Measurements from ENCODE around the gene UHMK1. TPM values are rescaled to one million over a fixed set of nuclear protein-coding genes. Genes with fewer than 3 reads are reported as not detected.
A peak's percentile ranks its signal among the peaks of the same experiment; 100 is the strongest.

UHMK1 gene
- total and polyA plus RNA-seq, 4 experiments from 2014 or later, result 35.7 to 72.5 (median 61.8) TPM

DNA sequence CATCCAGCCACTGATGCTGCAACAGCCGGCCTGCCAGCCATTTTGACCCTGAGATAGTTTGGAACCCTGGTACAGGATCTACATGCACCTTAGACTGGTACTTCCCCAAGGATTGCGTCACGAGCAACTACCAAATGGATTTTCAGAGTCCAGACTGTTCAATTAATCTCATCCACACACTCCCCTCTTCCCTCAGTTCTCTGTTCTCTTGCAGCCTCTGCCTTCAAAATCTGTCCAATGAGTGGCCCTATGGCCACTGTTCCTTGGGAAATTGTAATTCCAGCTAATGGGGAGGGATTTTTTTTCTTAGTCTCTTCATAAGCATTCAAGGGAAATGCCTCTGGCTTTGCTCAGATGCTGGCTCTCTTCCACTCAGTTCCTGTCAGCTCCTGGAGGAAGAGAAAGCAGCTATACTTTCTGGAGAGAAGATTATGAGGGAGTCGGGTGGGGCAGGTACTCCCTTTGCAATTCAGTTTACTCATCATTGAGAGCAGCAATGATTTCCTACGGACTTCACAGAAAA, 44.1 kb downstream of the UHMK1 start:
- H3K9me3 Mint-ChIP-seq, result peaks cover 2 to 18% (median 10%) of the 10 kb centered on the region in 8 donors
- Histone ChIP-seq H3K36me3 (ENCODE audit: insufficient read depth, low read length) (no peaks in the 10 kb centered on the region), H3K4me3 (ENCODE audit: low read length in 2 of 2) (no peak overlapping the region), H3K9me3 (ENCODE audit: control insufficient read depth in 1 of 2, low read length in 2 of 2) (no peaks in the 10 kb centered on the region), H3K27me3 (ENCODE audit: insufficient read depth, low read length) (no peaks in the 10 kb centered on the region), H3K27ac (ENCODE audit: low read depth, low read length) (no peak overlapping the region), H3K4me1 (ENCODE audit: insufficient read depth, low read length) (no peaks in the 10 kb centered on the region)
- peaks cover 1 to 13% of the 10 kb centered on the region in 2 donors for H3K36me3 Mint-ChIP-seq
- intact Hi-C loops (cut with micrococcal nuclease), result no loop called here
- ChIA-PET POLR2A (ENCODE audit: partially characterized antibody) (no interaction called here), CTCF (ENCODE audit: partially characterized antibody) (no interaction called here)
- no peaks in the 10 kb centered on the region for H3K4me1 Mint-ChIP-seq
- no peak for DNase-seq
- no peak overlapping the region for H3K27ac Mint-ChIP-seq
- H3K27me3 Mint-ChIP-seq, result peaks cover 0 to 1% of the 10 kb centered on the region in 2 donors
- no peak overlapping the region for H3K4me3 Mint-ChIP-seq

DNA sequence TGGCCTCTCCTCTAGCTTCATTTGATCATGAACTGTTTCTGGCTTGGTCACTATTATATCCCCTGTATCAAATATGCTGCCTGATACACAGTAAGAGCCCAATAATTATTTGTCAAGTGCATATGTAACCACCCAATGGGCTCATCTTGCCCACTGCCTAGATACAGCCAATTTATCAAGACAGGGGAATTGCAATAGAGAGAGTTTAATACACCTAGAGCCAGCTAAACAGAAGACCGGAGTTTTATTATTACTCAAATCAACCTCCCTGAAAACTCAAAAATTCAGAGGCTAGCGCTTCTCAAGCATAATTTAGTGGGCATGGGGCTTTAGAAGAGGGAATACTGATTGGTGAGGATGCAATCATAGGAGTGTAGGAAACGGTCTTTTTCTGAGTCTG, 45.6 kb downstream of the UHMK1 start:
- Mint-ChIP-seq H3K4me1 (no peaks in the 10 kb centered on the region), H3K27ac (no peak overlapping the region), H3K36me3 (peaks cover 1 to 13% of the 10 kb centered on the region in 2 donors), H3K9me3 (peaks cover 2 to 18% (median 10%) of the 10 kb centered on the region in 8 donors), H3K4me3 (no peak overlapping the region), H3K27me3 (peaks cover 0 to 1% of the 10 kb centered on the region in 2 donors)
- Histone ChIP-seq H3K4me3 (ENCODE audit: low read length in 2 of 2) (no peak overlapping the region), H3K36me3 (ENCODE audit: insufficient read depth, low read length) (no peaks in the 10 kb centered on the region), H3K9me3 (ENCODE audit: control insufficient read depth in 1 of 2, low read length in 2 of 2) (no peaks in the 10 kb centered on the region), H3K27ac (ENCODE audit: low read depth, low read length) (no peak overlapping the region), H3K4me1 (ENCODE audit: insufficient read depth, low read length) (no peaks in the 10 kb centered on the region), H3K27me3 (ENCODE audit: insufficient read depth, low read length) (no peaks in the 10 kb centered on the region)
- intact Hi-C loops (cut with micrococcal nuclease), result no loop called here
- POLR2A ChIA-PET (ENCODE audit: partially characterized antibody), result no interaction called here
- no peak for DNase-seq
- CTCF ChIA-PET (ENCODE audit: partially characterized antibody), result no interaction called here

DNA sequence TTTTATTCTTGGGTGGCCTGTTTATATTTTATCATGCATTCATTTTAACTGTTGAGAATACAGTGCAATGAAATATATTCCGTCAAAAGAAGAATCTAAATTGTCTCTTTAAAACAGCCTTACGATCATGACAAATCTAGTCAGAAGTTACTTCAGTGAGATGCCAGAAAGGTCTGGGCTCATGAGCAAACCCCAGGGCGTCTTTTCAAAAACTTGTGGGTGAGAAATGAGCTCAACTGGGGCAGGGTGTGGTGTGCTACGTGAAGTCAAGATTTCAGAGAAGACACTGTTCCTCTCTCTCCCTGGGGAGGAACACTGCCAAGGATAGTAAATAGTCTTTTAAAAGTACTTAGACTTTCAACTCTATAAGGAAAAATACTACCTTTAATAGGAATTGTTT, 50.6 kb downstream of the UHMK1 start:
- peaks cover 0 to 1% of the 10 kb centered on the region in 2 donors for H3K27me3 Mint-ChIP-seq
- POLR2A ChIA-PET (ENCODE audit: partially characterized antibody), result no interaction called here
- H3K4me1 Mint-ChIP-seq, result no peaks in the 10 kb centered on the region
- CTCF ChIA-PET (ENCODE audit: partially characterized antibody), result no interaction called here
- Histone ChIP-seq H3K9me3 (ENCODE audit: control insufficient read depth in 1 of 2, low read length in 2 of 2) (no peaks in the 10 kb centered on the region), H3K4me3 (ENCODE audit: low read length in 2 of 2) (no peak overlapping the region), H3K27me3 (ENCODE audit: insufficient read depth, low read length) (no peaks in the 10 kb centered on the region), H3K36me3 (ENCODE audit: insufficient read depth, low read length) (no peaks in the 10 kb centered on the region), H3K4me1 (ENCODE audit: insufficient read depth, low read length) (no peaks in the 10 kb centered on the region), H3K27ac (ENCODE audit: low read depth, low read length) (no peak overlapping the region)
- H3K27ac Mint-ChIP-seq, result peak overlapping the region in 1 of 7 donors; percentile 6
- peaks cover 0 to 10% (median 5%) of the 10 kb centered on the region in 8 donors for H3K9me3 Mint-ChIP-seq
- H3K4me3 Mint-ChIP-seq, result no peak overlapping the region
- intact Hi-C loops (cut with micrococcal nuclease), result no loop called here
- H3K36me3 Mint-ChIP-seq, result peaks cover 0 to 4% of the 10 kb centered on the region in 2 donors
- DNase-seq, result no peak

DNA sequence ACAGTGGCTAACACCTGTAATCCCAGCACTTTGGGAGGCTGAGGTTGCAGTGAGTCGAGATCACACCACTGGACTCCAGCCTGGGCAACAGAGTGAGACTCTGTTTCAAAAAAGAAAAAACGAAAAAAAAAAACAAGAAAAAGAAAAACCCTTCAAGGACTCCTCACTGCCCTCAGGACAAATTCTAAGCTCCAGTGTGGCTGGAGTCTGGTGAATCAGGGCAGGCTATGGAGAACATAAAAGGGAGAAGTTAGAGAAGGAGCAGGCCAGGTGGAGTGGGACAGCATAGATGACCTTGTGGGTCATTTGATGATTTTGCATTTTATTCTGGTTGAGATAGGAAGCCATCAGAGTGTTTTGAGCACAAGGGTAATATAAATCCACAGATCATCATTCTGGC, 51.4 kb downstream of the UHMK1 start:
- H3K4me3 ChIP-seq (ENCODE audit: low read length in 2 of 2), result no peak overlapping the region
- H3K4me1 Mint-ChIP-seq, result no peaks in the 10 kb centered on the region
- H3K4me1 ChIP-seq (ENCODE audit: insufficient read depth, low read length), result no peaks in the 10 kb centered on the region
- H3K36me3 ChIP-seq (ENCODE audit: insufficient read depth, low read length), result no peaks in the 10 kb centered on the region
- H3K9me3 Mint-ChIP-seq, result peaks cover 0 to 4% (median under 1%) of the 10 kb centered on the region in 8 donors
- intact Hi-C loops (cut with micrococcal nuclease), result no loop called here
- peak overlapping the region in 1 of 7 donors; percentile 60 for H3K27ac Mint-ChIP-seq
- H3K4me3 Mint-ChIP-seq, result no peak overlapping the region
- CTCF ChIA-PET (ENCODE audit: partially characterized antibody), result no interaction called here
- no peak overlapping the region for H3K27ac ChIP-seq (ENCODE audit: low read depth, low read length)
- H3K36me3 Mint-ChIP-seq, result no peaks in the 10 kb centered on the region
- no peaks in the 10 kb centered on the region for H3K27me3 ChIP-seq (ENCODE audit: insufficient read depth, low read length)
- POLR2A ChIA-PET (ENCODE audit: partially characterized antibody), result no interaction called here
- no peak for DNase-seq
- no peaks in the 10 kb centered on the region for H3K9me3 ChIP-seq (ENCODE audit: control insufficient read depth in 1 of 2, low read length in 2 of 2)
- H3K27me3 Mint-ChIP-seq, result peaks cover 0 to 1% of the 10 kb centered on the region in 2 donors

DNA sequence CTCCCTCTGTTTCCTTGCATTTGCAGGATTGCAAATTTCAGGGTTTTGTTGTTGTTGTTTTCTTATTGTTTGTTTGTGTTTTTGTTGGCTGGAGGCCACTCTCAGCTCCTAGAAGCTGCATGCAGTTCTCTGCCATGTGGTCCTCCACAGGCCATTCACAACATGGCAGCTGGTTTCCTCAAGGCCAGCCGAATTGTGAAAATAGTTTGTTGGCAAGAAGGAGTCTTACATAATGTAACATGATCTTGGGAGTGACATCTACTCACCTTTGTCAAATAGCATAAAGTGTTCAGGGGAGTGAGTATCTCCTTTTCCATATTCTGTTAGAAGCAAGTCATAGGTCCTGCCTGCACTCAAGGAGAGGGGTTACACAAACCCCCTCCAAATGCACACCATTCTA, 53.3 kb downstream of the UHMK1 start:
- H3K36me3 Mint-ChIP-seq, result no peaks in the 10 kb centered on the region
- H3K4me1 Mint-ChIP-seq, result no peaks in the 10 kb centered on the region
- POLR2A ChIA-PET (ENCODE audit: partially characterized antibody), result no interaction called here
- no peak overlapping the region for H3K27ac Mint-ChIP-seq
- peaks cover 0 to 1% (median 0%) of the 10 kb centered on the region in 8 donors for H3K9me3 Mint-ChIP-seq
- CTCF ChIA-PET (ENCODE audit: partially characterized antibody), result no interaction called here
- H3K27me3 Mint-ChIP-seq, result peaks cover 0 to 1% of the 10 kb centered on the region in 2 donors
- no peak overlapping the region for H3K27ac ChIP-seq (ENCODE audit: low read depth, low read length)
- H3K27me3 ChIP-seq (ENCODE audit: insufficient read depth, low read length), result no peaks in the 10 kb centered on the region
- peak overlapping the region in 1 of 8 donors; percentile 41 for H3K4me3 Mint-ChIP-seq
- intact Hi-C loops (cut with micrococcal nuclease), result no loop called here
- no peaks in the 10 kb centered on the region for H3K4me1 ChIP-seq (ENCODE audit: insufficient read depth, low read length)
- no peak overlapping the region for H3K4me3 ChIP-seq (ENCODE audit: low read length in 2 of 2)
- no peak for DNase-seq
- H3K9me3 ChIP-seq (ENCODE audit: control insufficient read depth in 1 of 2, low read length in 2 of 2), result no peaks in the 10 kb centered on the region
- no peaks in the 10 kb centered on the region for H3K36me3 ChIP-seq (ENCODE audit: insufficient read depth, low read length)

DNA sequence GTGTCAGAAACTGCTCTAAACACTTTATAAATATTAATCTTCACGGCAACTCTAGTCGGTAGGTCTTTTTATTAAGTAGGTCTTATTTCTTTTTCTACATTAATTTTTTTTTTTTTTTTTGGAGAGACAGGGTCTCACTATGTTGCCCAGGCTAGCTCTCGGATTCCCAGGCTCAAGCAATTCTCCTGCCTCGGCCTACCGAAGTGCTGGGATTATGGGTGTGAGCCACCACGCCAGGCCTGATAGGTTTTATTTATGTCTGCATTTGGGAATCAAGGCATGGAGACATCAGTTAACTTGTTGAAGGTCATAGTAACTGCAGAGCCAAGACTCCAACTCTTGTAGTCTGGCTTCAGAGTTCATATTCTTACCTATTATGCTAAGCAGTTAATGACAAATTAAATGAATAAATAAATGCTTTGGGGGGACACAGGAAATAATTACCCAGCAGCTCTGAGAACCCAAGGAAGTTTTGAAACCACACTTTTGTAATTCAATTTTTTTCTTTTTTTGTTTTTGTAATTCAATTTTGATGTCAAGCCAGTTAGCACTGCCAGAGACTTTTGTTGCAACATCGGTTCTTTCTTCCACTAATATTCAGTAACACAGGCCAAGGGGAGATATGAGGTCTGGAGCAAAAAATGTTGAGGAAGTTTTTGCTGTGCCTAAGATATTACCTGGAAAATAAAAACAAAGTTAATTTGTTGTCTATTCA, 54.5 kb downstream of the UHMK1 start:
- H3K9me3 ChIP-seq (ENCODE audit: control insufficient read depth in 1 of 2, low read length in 2 of 2), result no peaks in the 10 kb centered on the region
- no peak overlapping the region for H3K4me3 Mint-ChIP-seq
- H3K4me3 ChIP-seq (ENCODE audit: low read length in 2 of 2), result no peak overlapping the region
- no peaks in the 10 kb centered on the region for H3K27me3 Mint-ChIP-seq
- DNase-seq, result no peak
- no peaks in the 10 kb centered on the region for H3K36me3 ChIP-seq (ENCODE audit: insufficient read depth, low read length)
- H3K9me3 Mint-ChIP-seq, result peaks cover 0 to 1% (median 0%) of the 10 kb centered on the region in 8 donors
- no peaks in the 10 kb centered on the region for H3K27me3 ChIP-seq (ENCODE audit: insufficient read depth, low read length)
- H3K4me1 ChIP-seq (ENCODE audit: insufficient read depth, low read length), result no peaks in the 10 kb centered on the region
- CTCF ChIA-PET (ENCODE audit: partially characterized antibody), result no interaction called here
- H3K27ac ChIP-seq (ENCODE audit: low read depth, low read length), result no peak overlapping the region
- POLR2A ChIA-PET (ENCODE audit: partially characterized antibody), result no interaction called here
- no peaks in the 10 kb centered on the region for H3K36me3 Mint-ChIP-seq
- no peaks in the 10 kb centered on the region for H3K4me1 Mint-ChIP-seq
- no peak overlapping the region for H3K27ac Mint-ChIP-seq
- intact Hi-C loops (cut with micrococcal nuclease), result no loop called here

DNA sequence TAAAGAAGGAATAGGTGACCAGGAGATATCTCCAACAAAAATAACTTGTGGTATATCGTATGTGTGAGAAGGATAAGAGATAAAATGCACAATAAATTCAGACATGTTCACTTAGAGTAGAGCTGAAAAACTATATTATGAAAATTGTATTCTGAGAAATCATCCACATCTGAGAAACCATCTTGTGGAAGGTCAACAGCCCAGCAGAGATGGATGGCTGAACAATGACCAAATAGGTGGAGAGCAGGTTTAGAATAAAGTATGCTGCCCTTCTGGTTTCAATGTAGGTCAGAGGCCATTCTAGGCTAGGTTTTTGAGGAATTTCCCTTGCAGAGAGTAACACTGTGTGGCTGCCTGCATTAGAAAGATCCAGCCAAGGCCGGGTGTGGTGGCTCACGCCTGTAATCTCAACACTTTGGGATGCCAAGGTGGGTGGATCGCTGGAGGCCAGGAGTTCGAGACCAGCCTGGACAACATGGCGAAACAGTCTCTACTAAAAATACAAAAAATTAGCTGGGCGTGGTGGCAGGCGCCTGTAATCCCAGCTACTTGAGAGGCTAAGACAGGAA, 55.1 kb downstream of the UHMK1 start:
- Mint-ChIP-seq H3K4me3 (no peak overlapping the region), H3K36me3 (no peaks in the 10 kb centered on the region), H3K9me3 (peaks cover 0 to 1% (median 0%) of the 10 kb centered on the region in 8 donors), H3K27ac (no peak overlapping the region), H3K27me3 (no peaks in the 10 kb centered on the region), H3K4me1 (no peaks in the 10 kb centered on the region)
- Histone ChIP-seq H3K4me1 (ENCODE audit: insufficient read depth, low read length) (no peaks in the 10 kb centered on the region), H3K9me3 (ENCODE audit: control insufficient read depth in 1 of 2, low read length in 2 of 2) (no peaks in the 10 kb centered on the region), H3K4me3 (ENCODE audit: low read length in 2 of 2) (no peak overlapping the region), H3K27ac (ENCODE audit: low read depth, low read length) (no peak overlapping the region), H3K27me3 (ENCODE audit: insufficient read depth, low read length) (no peaks in the 10 kb centered on the region), H3K36me3 (ENCODE audit: insufficient read depth, low read length) (no peaks in the 10 kb centered on the region)
- CTCF ChIA-PET (ENCODE audit: partially characterized antibody), result no interaction called here
- DNase-seq, result no peak
- POLR2A ChIA-PET (ENCODE audit: partially characterized antibody), result no interaction called here
- intact Hi-C loops (cut with micrococcal nuclease), result no loop called here

Data from CD4-positive, alpha-beta memory T cell (primary cell).